Measurements from ENCODE around the gene CDC42SE2. TPM values are rescaled to one million over a fixed set of nuclear protein-coding genes. Genes with fewer than 3 reads are reported as not detected.

CDC42SE2 gene
- polyA plus RNA-seq, 1 experiment = 27.4 TPM

DNA sequence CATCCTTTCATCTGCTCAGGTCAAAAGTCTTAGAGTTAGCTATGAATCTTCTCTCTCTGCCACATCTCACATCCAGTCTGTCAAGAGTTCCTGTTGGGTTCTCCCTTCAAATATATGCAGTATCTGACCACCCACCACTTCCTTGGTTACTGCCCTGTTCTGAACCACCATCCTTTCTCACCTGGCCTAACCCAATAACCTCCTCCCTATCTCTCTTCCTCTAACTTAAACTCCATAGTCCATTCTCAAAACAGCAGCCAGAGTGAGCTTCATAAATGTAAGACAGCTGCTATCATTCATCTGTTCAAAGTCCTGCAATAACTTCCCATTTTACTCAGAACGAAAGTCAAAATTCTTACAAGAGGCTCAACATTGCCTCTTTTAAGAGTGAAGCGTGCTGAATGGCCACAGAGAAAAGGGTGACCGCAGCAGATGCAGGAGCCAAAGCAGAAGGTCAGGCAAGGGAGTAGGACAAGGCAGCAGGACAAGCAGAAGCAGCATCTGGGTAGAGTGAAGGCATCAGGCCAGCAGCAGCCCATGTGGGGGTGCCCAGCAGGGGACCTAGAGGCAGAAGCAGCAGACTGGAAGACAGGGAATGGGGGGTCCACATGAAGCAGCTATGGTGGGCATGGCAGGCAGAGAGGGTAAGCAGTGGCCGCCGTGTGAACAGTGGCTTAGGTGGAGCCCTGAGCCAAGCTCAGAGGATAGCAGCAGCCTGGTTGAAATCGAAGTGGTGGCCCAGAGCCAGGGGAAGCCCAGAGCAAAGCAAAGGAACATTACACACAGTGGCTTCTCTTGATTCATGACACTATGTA, 39.3 kb upstream of the CDC42SE2 start:
- DNase-seq (ENCODE audit: low read depth, low spot score) = no peak
- POLR2A ChIA-PET = no interaction called here
- Histone ChIP-seq H3K9me3 (ENCODE audit: control insufficient read depth, insufficient read depth, low read length) (no peaks in the 10 kb centered on the region), H3K4me3 (ENCODE audit: low read depth, low read length) (no peak overlapping the region), H3K27me3 (ENCODE audit: control insufficient read depth, insufficient read depth, low read length) (no peaks in the 10 kb centered on the region), H3K27ac (ENCODE audit: low read depth, low read length) (no peak overlapping the region)
- CTCF ChIA-PET = interaction anchor here (0.6 kb wide), 1 partner anchor 138 kb away, joined by 4 read pairs; no protein-coding TSS in a partner anchor
- TF ChIP-seq, protein P1, sequence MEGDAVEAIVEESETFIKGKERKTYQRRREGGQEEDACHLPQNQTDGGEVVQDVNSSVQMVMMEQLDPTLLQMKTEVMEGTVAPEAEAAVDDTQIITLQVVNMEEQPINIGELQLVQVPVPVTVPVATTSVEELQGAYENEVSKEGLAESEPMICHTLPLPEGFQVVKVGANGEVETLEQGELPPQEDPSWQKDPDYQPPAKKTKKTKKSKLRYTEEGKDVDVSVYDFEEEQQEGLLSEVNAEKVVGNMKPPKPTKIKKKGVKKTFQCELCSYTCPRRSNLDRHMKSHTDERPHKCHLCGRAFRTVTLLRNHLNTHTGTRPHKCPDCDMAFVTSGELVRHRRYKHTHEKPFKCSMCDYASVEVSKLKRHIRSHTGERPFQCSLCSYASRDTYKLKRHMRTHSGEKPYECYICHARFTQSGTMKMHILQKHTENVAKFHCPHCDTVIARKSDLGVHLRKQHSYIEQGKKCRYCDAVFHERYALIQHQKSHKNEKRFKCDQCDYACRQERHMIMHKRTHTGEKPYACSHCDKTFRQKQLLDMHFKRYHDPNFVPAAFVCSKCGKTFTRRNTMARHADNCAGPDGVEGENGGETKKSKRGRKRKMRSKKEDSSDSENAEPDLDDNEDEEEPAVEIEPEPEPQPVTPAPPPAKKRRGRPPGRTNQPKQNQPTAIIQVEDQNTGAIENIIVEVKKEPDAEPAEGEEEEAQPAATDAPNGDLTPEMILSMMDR (IDR thresholded peaks at IDR 0.05; ENCODE audit: low read depth, low read length) = no peak

DNA sequence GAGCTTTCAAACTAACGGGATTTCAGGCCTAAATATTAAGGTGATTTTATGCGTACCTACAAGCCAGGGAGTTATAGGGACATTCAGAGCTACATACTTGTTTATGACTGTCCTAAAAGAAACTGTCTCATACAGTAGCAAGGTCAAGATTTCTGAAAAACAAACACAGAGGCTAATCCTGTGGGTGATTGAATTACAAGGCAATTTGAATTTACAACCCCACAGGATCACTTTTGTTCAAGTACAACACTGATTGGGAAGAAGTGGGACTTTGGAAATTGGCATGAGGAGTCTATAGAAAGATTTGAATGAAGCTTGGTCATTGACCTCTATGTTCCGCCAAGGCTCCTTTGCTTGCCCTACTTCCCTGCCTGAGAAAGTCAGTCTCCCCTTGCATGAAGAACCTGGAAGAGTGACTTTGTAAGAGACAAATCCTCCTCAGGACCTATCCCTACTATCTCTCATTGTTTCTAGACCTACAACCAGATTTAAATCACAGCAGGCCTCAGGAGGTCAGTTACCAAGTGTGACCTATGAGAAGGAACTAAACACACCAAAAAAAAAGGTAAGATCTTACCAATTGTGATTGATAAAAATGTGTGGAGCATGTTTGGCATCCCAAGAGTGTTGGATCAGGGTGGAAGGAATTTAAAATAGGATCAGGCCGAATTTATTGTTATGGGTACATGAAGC, 38.4 kb upstream of the CDC42SE2 start:
- ChIA-PET POLR2A (interaction anchor here (1.2 kb wide), 1 partner anchor 38 kb away, joined by 3 read pairs; no protein-coding TSS in a partner anchor), CTCF (interaction anchor here (0.6 kb wide), 1 partner anchor 137 kb away, joined by 4 read pairs; no protein-coding TSS in a partner anchor)
- Histone ChIP-seq H3K27me3 (ENCODE audit: control insufficient read depth, insufficient read depth, low read length) (no peaks in the 10 kb centered on the region), H3K27ac (ENCODE audit: low read depth, low read length) (no peak overlapping the region), H3K9me3 (ENCODE audit: control insufficient read depth, insufficient read depth, low read length) (no peaks in the 10 kb centered on the region), H3K4me3 (ENCODE audit: low read depth, low read length) (no peak overlapping the region)
- no peak for DNase-seq (ENCODE audit: low read depth, low spot score)
- TF ChIP-seq, protein P1 (IDR thresholded peaks at IDR 0.05; ENCODE audit: low read depth, low read length) = no peak

DNA sequence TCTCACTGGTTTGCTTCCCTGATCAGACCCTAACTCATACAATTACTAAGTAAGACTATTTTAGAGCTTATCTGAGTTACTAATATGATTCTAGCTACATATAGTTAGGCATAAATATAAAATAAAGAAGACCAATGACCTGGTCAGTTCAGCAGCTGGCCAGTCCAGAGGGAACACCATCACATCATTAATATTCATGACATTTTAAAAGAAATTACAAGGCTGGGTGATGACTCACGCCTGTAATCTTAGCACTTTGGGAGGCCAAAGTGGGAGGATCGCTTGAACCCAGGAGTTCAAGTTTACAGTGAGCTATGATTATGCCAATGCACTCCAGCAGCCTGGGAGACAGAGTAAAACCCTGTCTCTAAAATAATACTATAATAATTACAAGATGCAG, 37.0 kb upstream of the CDC42SE2 start:
- TF ChIP-seq, protein P1 (IDR thresholded peaks at IDR 0.05; ENCODE audit: low read depth, low read length) = no peak
- Histone ChIP-seq H3K27ac (ENCODE audit: low read depth, low read length) (no peak overlapping the region), H3K27me3 (ENCODE audit: control insufficient read depth, insufficient read depth, low read length) (no peaks in the 10 kb centered on the region), H3K9me3 (ENCODE audit: control insufficient read depth, insufficient read depth, low read length) (no peaks in the 10 kb centered on the region), H3K4me3 (ENCODE audit: low read depth, low read length) (no peak overlapping the region)
- no peak for DNase-seq (ENCODE audit: low read depth, low spot score)
- POLR2A ChIA-PET = interaction anchor here (0.6 to 1.2 kb wide), 2 partner anchors 27 to 40 kb away, joined by 3 read pairs; no protein-coding TSS in a partner anchor
- CTCF ChIA-PET = interaction anchor here (0.5 kb wide), 1 partner anchor 744 kb away, joined by 4 read pairs; no protein-coding TSS in a partner anchor

DNA sequence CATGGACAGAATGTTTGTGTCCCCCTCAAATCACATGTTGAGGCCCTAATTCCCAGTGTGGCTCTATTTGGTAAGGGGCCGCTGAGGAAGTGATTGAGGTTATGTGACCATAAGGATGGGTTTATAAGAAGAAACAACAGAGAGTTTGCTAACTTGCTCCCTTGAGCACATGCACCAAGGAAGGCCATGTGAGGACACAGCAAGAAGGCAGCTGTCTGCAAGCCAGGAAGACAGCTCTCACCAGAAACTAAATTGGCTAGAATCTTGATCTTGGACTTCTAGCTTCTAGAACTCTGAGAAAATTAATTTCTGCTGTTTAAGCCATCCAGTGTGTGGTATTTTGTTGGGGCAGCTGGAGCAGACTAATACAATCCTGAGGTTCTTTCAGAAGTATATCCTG, 35.2 kb upstream of the CDC42SE2 start:
- POLR2A ChIA-PET = no interaction called here
- TF ChIP-seq, protein P1 (IDR thresholded peaks at IDR 0.05; ENCODE audit: low read depth, low read length) = no peak
- Histone ChIP-seq H3K27me3 (ENCODE audit: control insufficient read depth, insufficient read depth, low read length) (no peaks in the 10 kb centered on the region), H3K4me3 (ENCODE audit: low read depth, low read length) (no peak overlapping the region), H3K9me3 (ENCODE audit: control insufficient read depth, insufficient read depth, low read length) (no peaks in the 10 kb centered on the region), H3K27ac (ENCODE audit: low read depth, low read length) (no peak overlapping the region)
- no peak for DNase-seq (ENCODE audit: low read depth, low spot score)
- CTCF ChIA-PET = no interaction called here

DNA sequence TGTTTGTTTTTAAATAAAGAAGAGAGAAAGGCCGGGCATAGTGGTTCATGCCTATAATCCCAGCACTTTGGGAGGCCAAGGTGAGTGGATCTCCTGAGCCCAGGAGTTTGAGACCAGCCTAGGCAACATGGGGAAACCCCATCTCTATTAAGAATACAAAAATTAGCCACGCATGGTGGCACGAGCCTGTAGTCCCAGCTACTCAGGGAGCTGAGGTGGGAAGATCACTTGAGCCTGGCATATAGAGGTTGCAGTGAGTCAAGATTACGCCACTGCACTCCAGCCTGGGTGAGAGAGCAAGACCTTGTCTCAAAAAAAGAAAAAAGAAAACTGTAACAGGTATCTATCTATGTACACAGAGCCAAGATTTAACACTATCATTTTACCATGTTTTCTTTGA, 34.2 kb upstream of the CDC42SE2 start:
- ChIA-PET CTCF (no interaction called here), POLR2A (no interaction called here)
- TF ChIP-seq, protein P1 (IDR thresholded peaks at IDR 0.05; ENCODE audit: low read depth, low read length) = no peak
- no peaks in the 10 kb centered on the region for H3K9me3 ChIP-seq (ENCODE audit: control insufficient read depth, insufficient read depth, low read length)
- no peak overlapping the region for H3K27ac ChIP-seq (ENCODE audit: low read depth, low read length)
- no peak for DNase-seq (ENCODE audit: low read depth, low spot score)
- H3K27me3 ChIP-seq (ENCODE audit: control insufficient read depth, insufficient read depth, low read length) = no peaks in the 10 kb centered on the region
- H3K4me3 ChIP-seq (ENCODE audit: low read depth, low read length) = no peak overlapping the region
